GM19099 (cell line): ENCODE data around the gene BPIFB2.

ENCODE experiments used
- POLR2A ChIP-seq: IDR thresholded peaks from 3 replicates; pipeline ENCODE4 v1.6.1; 2011; ENCODE audit warnings: low read depth; ENCODE audit not compliant: insufficient read length; ENCODE audit errors: extremely low read depth

The BPIFB2 gene

DNA sequence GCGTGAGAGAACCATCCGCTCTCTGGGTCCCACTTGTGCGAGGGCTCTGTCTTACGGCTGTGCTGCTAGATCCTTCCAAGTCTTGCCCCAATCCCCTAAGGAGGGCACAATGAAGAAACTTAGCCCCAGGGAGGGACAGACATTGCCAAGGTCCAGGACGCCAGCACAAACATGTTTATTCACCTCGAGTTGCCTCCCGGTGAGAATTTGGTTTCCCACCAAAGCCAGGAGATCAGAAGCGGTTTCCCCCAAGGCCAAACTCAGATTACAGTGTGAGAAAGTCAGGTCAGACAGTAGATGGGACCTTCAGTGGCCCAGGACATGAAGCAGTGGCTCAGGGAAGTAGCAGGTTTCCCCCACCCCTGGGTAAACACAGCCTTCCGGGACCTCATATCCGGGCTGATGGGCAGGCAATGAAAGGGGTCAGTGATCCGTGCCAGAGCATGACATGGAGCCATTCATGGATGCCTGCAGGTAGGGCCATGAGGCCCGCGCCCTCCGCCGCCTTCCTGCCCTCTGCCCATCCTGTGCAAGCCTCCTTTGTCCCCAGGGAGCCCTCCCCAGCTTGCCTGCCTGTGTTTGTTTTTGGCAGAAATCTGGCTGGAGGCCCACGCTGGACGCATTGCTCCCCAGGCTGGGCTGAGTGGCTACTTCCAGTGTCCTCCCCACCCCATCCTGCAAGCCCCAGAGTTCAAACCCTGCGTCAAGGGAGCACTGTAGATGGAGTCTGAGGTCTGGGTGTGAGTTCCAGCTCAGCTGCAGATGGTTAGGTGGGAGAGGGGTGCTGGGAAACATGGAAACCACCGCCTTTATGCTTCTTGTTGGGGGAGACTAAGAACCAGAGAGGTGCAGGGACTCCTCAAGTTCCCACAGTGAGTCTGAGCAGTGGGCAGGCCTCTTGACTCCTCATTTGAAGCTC is 2.0 kb downstream of the BPIFB2 start:
- no peak for TF ChIP-seq POLR2A

DNA sequence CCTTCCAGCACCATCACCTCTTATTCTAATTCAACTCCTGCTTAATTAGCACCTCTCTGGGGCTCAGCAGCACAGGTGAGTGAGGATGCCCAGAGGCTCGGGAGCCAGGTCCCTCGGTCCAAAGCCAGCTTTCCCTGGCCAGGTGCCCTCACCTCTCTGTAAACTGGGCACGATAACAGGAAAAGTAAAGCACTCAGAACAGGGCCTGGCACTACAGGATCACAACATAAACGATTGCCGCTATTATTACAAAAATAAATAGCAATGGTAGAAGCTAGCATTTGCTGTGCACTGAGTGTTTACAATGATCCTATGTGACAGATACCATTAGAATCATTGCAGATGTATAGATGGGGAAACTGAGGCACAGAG is 2.6 kb downstream of the BPIFB2 start:
- TF ChIP-seq POLR2A: no peak

DNA sequence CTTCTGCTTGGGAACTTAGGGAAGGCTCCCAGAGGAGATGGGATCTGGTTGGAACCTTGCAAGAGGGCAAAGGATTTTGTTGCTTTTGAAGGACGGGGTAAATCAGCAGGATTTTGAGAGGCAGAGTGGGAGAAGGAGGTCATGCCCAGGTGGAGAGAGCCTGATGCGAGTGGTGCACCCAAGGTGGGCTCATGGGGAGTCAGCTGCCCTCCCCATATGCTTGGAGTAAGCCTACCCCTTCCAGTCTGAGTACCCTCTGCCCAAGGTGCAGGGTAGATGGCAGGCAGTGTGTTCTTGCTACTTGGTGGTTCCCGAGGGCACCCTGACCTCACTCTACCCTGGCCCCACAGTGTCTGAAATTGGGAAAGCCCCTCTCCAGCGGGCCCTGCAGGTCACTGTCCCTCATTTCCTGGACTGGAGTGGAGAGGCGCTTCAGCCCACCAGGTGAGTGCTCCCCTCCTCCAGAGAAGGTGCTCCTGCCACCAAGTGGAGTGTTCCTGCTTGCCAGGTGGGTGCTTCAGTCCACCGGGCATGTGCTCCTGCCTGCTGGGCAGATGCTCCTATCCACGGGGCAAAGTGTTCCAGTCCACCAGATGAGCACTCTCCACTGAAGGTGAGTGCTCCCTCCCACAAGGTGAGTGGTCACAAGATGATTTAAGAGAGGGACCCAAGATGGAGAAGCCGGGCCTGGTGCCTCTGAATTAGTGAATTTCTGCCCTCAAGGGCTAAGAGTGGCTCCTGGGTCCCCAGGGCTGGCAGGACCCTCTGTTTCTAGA is 3.4 kb downstream of the BPIFB2 start:
- no peak for TF ChIP-seq POLR2A

DNA sequence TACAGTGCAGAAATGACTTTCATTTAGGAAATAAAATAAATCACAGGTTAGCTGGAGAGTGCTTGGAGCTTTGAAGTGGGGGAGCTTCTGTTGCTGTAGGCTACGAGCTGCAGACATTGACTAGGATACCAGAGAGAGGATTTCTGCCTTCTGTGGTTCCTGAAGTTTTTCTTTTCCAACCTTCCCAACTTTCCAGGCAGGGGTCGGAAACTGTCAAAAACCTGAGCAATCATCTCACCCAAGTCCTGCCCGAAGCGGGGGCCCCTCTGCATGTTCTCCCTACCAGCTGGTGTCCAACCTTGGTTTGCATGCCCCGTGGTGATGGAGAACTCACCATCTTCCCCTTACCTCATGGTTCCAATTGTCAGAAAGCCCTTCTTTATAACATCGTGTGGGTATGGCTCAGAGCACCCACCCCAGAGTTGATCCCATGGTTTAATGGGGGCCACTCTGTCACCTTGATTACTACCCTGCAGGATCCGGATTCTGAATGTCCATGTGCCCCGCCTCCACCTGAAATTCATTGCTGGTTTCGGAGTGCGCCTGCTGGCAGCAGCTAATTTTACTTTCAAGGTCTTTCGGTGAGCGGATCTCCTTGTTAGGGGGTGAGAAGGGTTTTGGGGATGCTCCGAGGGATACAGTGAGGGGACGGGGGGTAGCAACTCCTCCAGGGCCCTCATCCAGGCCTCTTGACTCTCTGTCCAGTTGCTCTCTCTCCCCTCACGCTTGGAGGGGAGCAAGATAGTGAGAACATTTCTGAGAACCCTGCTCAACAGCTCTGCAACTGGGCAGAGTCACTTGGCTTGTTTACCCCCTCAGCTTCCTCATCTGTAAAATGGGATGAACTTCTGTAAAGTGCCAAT is 5.1 kb downstream of the BPIFB2 start:
- TF ChIP-seq POLR2A: no peak

DNA sequence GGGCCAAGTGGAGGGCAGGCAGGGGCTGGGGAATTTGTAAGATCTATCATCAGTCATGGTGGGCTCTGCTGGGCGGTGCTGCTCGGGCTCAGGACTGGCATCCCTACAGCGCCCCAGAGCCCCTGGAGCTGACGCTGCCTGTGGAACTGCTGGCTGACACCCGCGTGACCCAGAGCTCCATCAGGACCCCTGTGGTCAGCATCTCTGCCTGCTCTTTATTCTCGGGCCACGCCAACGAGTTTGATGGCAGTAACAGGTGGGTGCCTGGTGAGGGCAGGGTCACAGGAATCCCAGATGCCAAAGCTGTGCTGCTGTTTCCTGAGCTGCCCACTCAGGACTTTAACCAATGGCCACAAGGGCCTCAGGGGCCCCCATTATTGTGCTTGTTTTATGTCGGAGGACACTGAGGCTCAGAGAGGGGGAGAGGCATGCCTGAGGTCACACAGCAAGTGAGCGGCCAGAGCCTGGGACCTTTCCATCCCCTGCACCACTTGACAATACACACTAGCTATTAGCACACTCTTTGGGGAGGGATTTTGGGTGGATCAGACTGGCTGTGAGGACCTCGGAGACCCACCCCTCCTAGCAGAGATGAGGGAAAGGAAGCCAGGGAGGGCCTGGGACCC is 6.3 kb downstream of the BPIFB2 start:
- TF ChIP-seq POLR2A: no peak

DNA sequence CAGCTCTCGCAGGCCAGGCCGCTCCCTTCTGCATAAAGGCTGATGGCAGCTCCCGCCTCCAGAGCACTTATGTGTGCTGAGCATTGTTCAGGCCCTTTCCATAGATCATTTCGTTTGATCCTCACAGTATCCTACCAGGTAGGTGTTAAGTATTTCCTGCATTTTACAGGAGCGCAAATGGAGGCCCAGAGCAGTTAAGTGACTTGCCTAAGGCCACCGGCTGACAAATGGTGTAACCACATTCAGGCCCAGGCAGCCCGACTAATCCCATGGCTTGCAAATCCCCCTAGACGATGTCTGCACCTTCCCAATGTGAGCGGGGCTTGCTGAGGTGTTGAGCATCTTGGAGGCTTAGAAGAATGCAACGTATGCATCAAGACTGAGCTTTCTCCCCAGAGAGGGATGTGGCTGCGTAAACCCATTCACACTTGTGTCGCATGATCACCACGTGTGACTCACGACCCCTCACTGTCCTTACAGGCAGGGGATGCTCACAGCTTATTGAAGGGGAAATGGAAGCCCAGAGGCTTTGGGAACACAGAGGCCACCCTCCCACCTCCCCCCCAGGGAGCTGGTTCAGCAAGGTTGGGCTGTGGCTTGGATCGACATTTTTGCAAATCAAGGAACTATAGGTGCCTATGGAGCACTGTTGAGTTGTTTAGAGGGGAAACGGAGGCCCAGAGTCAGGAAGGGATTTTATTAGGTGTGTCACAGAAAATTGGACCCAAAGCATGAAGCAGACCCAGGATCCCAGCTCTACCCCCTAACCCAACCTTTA is 7.0 kb downstream of the BPIFB2 start:
- no peak for TF ChIP-seq POLR2A

DNA sequence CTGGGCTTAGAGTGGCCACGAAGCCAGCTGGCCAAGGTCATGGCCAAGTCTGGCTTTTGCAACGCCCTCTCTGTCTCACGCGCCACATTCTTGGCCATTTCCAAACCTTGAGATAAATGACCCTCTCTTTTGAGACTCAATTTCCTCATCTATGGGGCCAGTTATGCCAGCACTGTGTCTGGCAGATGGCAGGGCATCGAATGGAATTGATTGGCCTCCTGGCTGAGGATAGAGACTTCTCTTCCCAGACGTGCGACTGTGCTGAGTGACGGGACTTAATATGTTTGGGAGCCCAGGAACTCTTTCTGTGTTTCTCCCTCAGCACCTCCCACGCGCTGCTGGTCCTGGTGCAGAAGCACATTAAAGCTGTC is 7.6 kb downstream of the BPIFB2 start:
- no peak for TF ChIP-seq POLR2A

DNA sequence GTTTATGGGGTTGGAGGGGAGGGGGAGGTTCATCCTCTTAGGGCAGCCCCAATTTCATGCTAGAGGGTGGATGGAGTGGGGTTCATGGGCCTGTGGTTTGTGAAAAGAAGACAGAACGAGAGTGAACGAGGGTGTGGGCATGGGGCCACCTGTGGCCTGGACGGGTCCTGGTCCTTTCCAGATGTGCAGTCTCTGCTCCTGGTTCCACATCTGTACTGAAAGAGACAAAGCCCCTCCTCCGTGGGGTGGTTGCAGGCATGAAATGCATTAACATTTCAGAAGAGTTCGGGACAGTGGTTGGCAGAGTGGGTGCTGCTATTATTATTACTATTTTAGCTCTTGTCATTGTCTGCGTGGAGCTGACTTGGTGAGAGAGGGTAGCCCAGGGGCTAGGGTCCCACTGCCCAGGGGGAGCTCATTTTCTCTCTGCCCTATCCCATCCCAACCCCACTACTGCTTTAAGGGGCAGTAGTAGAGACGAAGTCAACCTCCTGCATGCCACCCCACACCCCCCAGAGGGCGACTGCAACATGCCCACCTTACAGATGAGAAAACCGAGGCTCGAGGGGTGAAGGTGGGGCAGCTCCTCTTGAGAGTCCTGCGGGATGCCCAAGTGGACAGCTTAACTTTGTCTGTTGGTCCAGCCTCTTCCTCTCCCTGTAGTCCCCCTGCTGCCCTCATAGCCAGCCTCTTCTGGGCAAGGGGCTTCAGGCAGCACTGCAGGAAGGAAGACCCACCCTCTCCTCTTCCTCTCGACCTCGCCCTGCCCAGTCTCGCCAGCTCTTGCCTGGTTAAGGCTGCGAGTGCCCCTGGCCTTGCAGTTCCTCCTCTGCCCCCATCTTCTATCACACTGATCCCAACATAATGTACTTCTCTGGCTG is 8.4 kb downstream of the BPIFB2 start:
- no peak for TF ChIP-seq POLR2A

DNA sequence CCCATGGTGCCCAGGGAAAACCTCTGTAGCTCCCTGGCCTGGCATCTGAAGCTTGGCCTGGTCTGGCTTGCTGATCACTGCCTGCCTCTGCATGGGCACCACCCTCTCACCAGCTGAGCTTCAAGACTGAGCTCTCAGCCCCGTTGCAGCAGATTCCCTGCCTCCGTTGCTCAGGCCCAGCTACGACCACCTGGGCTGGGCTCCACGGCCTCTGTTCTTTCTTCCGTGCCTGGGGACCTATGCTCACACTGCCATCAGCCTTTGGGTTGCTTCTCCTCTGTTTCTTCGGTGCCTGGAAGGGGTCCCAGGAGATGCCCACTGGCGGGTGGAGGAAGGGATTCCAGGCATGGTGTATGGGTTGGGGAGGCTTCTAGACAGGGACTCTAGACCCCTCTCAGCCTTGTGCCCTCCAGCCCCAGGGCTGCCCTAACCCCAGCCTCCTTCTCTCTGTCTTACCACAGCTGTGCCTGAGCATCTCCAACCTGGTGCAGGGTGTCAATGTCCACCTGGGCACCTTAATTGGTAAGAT is 9.1 kb downstream of the BPIFB2 start:
- TF ChIP-seq POLR2A: no peak

DNA sequence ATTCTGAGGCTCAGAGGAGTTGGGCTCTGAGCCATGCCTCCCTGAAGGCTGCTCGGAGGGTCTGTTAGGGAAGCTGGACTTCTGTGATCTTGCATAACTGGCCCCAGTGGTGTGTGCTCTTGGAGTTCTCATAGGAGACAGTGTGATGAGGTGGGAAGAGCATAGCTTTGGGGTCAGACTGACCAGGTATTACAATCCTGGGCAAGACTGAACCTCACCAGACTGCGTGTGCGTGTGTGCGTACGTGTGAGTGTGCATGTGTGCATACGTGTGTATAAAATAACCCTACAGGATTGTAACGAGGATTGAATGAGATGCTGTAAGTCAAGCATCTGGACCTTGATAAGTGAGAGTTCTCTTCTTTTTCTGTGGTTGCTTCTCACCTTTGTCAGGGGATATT is 10.0 kb downstream of the BPIFB2 start:
- no peak for TF ChIP-seq POLR2A

DNA sequence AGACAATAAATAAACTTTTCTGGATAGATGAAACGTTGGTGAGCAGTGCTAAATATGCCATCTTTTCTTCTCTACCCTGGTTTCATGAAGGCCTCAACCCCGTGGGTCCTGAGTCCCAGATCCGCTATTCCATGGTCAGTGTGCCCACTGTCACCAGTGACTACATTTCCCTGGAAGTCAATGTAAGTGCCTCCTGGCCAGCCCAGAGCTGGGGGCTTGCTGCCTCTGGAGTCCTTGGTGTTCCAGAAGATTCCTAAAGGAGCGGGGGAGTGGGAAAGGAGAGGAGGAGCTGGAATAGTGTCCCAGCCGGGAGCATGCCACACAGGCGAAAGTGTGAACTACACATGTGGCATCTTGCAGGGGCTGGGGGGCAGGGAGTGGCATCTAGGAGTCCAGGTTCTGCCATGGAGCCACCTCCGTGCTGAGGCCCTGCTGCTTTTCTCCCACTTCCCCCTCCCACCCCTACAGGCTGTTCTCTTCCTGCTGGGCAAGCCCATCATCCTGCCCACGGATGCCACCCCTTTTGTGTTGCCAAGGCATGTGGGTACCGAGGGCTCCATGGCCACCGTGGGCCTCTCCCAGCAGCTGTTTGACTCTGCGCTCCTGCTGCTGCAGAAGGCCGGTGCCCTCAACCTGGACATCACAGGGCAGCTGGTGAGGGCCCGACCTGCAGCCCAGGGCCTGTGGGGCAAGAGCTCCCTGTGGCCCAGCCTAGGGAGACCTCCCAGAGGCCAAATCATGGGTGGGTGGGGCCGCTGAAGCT is 10.8 kb downstream of the BPIFB2 start:
- no peak for TF ChIP-seq POLR2A

DNA sequence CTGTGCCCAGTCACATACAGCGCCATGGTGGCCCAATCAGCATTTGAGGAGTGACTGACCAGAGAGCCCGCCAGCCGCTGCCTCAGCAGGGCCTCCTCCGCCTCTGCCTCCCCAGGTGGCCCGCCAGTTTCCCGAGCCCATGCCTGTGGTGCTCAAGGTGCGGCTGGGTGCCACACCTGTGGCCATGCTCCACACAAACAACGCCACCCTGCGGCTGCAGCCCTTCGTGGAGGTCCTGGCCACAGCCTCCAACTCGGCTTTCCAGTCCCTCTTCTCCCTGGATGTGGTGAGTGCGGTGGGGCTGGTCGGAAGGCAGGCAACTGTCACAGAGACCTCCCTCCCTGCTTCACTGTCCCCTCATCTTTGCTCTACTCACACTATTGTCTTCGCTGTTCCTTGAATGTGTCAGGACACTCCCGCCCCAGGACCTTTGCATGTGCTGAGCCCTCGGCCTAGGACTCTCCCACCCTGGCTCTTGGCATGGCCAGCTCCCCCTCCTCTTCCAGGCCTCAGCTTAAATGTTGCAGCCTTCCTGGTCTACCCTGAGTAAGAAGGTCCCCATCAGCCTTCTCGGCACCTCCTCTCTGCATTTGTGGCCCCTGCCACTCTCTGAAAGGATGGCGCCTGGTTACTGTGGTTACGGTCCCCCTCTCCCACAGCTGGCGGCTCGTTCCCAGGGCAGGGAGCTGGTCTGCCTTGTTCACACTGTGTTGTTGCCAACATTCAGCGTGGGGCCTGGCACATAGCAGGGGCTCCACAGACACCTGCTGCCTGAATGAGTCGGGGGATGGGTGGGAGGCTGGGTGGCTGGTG is 12.2 kb downstream of the BPIFB2 start:
- TF ChIP-seq POLR2A: no peak
